Right hindlimb (tissue), 1 donor: Measurements from ENCODE around the gene RAD9B.
"Not testable (repeated sequence)": the region's sequence is repeated elsewhere in the genome, so short reads cannot be mapped to it uniquely, and the experiment has no call there.

Experiments used
- DNase-seq: peaks from one replicate; pipeline ENCODE4 v3.0.0-alpha.2; 2018

Gene RAD9B

GRCh38 chr12:110528277-110528839 lies 26.2 kb downstream of the RAD9B start:
- DNase-seq: no peak

GRCh38 chr12:110530511-110530910 lies 28.4 kb downstream of the RAD9B start:
- DNase-seq: no peak

GRCh38 chr12:110531741-110532333 lies 29.7 kb downstream of the RAD9B start:
- DNase-seq: no peak

GRCh38 chr12:110532644-110533043 lies 30.5 kb downstream of the RAD9B start:
- no peak for DNase-seq

GRCh38 chr12:110533607-110534006 lies 31.5 kb downstream of the RAD9B start:
- DNase-seq: no peak

GRCh38 chr12:110534811-110535210 lies 32.7 kb downstream of the RAD9B start:
- no peak for DNase-seq

GRCh38 chr12:110536834-110537604 lies 34.9 kb downstream of the RAD9B start:
- DNase-seq: no peak

GRCh38 chr12:110537605-110538409 lies 35.7 kb downstream of the RAD9B start:
- no peak for DNase-seq

GRCh38 chr12:110538869-110539622 lies 36.9 kb downstream of the RAD9B start:
- no peak for DNase-seq

GRCh38 chr12:110540048-110540447 lies 37.9 kb downstream of the RAD9B start:
- no peak for DNase-seq

GRCh38 chr12:110543252-110543959 lies 41.3 kb downstream of the RAD9B start:
- DNase-seq: peak; percentile 84

- DNase-seq: no peak
Observed at GRCh38 chr12:110543965-110544364, 41.8 kb downstream of the RAD9B start.

GRCh38 chr12:110545259-110545658 lies 43.1 kb downstream of the RAD9B start:
- DNase-seq: not testable (repeated sequence)

- no peak for DNase-seq
Observed at GRCh38 chr12:110545812-110546211, 43.7 kb downstream of the RAD9B start.

- no peak for DNase-seq
Observed at GRCh38 chr12:110546339-110546738, 44.2 kb downstream of the RAD9B start.

- DNase-seq: no peak
Observed at GRCh38 chr12:110547090-110547489, 45.0 kb downstream of the RAD9B start.

GRCh38 chr12:110548678-110549077 lies 46.5 kb downstream of the RAD9B start:
- no peak for DNase-seq

- DNase-seq: no peak
Observed at GRCh38 chr12:110549716-110550115, 47.6 kb downstream of the RAD9B start.

- no peak for DNase-seq
Observed at GRCh38 chr12:110550981-110551380, 48.9 kb downstream of the RAD9B start.
